GM11168 (cell line): ENCODE measurements around the gene SLC2A4RG.

Experiments used
- in situ Hi-C: fragments of 300-500 bp; cut with MboI; formaldehyde crosslinking; loops from one replicate; pipeline ENCODE4 v1.12.0; 2022; ENCODE audit warnings: low sequenced_read_pairs; ENCODE audit not compliant: unreplicated experiment

SLC2A4RG gene

DNA sequence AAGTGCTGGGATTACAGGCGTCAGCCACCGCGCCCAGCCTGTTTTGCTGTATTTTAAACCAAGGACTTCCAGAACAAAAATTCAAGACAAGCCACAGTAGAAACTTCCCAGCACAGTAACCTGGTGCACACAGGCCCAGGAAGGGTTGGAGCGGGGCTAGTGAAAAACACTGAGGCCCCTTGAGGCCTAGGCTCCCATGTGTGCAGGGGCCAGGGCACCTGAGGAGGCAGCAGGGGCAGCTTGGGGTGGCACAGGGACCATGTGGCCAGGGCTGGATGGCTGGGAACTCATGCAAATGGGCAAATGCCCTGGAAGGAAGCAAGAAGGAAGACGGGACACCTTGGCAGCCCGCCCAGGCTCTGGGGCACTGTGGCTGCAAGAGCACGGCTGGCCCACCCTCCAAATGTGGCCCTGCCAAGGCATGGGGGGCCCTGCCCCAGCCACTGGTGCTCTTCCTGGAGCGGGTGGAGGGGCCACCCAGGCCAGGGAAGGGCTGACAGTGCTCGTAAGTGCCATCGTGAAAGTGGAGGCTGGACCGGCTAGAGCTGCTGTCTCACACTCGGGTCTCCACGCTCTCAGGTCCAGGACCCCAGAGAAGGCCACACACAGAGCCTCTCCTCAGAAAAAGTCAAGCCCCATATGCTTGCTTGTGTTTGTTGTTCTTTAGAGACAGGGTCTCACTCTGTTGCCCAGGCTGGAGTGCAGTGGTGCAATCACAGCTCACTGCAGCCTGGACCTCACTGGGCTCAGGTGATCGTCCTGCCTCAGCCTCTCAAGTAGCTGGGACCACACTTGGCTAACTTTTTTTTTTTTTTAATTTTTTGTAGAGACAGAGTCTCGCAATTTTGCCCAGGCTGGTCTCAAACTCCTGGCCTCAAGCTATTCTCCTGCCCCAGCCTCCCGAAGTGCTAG, 10.3 kb downstream of the SLC2A4RG start:
- in situ Hi-C loops: no loop called here

DNA sequence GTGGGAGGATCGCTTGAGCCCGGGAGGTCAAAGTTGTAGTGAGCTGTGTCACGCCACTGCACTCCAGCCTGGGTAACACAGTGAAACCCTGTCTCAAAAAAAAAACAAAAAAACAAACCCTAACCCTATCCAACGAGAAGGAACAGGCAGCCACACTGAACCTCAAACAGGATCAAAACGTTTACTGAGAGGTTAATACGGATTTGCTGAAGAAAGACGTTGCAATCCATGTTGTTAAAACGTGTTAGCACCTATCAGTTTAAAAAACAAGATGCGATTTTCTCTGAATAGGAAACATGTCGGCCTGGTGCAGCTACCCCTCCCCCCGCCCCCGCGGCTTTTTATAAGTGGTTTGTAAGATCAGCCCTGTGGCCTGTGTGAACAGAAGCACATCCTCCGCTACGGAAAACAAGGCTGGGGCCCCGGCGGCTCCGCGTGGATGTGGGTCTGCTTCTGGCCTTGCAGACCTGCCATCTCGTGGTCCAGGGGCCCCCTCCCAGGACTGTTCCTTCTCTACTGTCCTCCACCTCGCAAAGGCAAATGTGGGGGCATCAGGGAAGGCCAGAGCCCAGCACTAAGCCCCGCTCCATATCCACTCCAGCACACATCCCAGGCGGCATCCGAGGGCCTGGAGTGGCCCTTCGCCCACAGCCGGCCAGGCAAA, 11.4 kb downstream of the SLC2A4RG start:
- in situ Hi-C loops: no loop called here

DNA sequence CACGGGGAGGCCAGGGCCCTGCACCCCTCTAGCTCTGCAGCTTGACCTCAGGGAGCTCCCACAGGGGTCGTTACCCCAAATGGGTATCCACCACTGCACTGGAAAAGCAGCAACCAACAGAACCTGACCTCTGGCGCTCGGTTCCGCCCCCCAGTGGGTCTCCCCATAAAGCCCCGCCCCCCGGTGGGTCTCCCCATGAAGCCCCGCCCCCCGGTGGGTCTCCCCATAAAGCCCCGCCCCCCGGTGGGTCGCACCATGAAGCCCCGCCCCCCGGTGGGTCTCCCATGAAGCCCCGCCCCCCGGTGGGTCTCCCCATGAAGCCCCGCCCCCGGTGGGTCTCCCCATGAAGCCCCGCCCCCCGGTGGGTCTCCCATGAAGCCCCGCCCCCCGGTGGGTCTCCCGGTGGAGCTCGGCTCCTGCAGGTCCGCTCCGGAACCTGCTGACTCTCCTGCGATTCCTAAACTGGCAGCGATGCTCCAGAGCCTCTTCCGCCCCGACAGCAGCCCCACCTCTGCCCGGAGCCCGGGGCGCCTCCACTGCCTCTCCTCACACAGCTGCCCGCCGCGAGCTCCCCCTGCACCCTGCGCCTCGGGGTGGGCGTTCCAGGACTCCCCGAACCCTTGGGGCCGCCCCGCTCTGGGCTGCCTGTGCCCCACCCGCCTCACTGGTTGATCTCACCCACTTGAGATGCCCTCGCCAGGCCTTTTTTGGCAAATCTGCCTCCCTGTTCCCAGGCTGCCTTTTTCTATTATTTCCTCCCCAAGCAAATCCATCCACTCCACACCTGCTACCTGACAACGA, 12.1 kb downstream of the SLC2A4RG start:
- in situ Hi-C loops: no loop called here

DNA sequence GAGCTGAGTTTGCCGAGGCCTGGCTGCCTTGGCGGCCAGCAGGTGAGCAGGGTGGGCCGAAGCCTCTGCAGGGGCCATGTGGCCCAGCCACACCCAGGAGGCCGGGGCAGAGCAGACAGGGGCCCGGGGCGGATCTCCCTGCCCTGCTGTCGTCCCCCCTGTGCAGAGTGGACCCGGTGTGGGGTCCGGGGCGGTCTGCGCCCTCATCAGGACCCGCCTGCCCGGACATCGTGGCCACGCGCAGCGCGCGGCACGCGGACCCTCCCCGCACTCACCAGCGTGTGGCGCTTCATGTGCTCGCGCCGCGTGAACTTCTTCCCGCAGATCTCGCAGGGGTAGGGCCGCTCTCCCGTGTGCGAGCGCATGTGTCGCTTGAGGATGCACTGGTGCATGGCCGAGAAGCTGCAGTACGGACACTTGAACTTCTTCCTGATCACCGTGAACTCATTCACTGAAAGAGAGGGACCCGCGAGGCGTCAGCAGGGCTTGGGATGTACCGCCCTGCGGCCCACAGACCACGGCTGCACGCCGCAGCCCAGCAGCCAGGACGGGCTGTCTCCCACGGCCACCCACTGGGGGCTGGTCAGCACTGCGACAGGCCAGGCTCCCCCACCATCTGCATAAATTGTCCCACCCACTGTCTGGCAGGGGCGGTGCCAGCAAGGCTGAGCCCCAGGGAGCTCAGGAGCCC, 13.0 kb downstream of the SLC2A4RG start:
- in situ Hi-C loops: no loop called here

DNA sequence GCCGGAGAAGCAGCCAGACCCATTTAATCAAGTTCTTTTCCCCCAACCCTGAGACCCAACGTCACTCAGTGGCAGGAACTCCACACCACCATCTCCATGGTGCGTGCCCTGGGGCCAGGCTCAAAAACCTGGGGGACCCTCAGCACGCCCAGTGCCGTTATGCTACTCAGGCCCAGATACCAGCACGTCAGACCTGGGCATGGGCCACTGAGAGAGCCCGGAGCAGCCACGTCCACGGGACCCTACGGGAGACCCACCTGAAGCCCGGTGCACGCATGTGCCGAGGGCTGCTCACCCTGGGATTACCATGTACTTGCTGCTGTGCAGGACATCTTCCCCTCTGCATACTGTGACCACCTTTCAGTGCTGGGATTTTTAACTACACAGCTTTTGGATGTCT, 13.8 kb downstream of the SLC2A4RG start:
- in situ Hi-C loops: no loop called here

DNA sequence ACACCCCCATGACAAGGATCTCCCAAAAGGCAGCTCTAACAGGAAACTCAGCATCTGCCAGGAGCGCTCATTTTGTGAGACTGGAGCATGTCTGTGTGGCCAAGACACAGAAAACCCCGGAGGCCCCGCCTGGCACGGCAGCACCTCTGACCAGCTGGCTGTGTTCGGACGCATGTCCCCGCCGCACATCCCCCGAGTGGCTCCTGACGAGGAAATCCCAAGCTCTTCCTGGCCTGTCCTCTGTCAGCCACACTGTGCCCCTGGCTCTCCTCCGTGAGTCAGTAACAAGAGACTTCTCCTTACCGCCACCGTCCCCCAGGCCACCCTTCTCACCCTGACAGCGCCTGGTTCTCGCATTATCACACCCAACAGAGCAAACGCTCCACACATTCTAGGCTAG, 14.4 kb downstream of the SLC2A4RG start:
- in situ Hi-C loops: no loop called here

DNA sequence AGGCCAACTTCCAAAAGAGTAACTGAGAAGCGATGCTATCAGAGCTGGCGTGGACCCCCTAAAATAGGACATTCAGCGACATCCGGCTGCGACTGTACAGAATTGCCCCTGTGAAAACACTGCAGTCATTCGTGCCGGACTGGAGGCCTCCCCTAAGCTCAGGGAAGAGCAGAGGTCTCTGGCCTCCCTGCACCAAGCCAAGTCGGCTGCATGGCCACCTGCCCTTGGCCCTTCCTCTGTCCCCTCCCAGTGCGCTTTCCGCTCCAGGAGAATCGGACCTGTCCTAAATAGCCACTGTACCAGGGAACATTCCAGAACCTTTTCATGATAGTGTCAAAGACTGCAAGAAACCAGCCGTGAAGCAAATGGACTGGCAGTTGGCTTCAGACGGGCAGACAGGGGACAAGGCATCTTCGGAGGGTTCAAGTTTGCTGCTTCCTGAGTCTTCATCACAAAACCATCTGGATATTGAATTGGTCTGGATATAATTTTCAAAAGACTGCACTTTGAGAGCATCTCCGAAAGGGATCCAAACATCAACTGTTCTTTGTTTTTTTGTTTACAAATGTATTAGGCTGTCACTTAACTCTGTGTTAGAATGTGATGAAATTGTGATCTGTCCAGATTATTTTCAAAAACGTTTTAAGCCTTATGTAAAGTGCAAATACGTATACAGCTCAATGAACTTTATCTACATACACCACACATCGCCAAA, 16.5 kb downstream of the SLC2A4RG start:
- in situ Hi-C loops: no loop called here

DNA sequence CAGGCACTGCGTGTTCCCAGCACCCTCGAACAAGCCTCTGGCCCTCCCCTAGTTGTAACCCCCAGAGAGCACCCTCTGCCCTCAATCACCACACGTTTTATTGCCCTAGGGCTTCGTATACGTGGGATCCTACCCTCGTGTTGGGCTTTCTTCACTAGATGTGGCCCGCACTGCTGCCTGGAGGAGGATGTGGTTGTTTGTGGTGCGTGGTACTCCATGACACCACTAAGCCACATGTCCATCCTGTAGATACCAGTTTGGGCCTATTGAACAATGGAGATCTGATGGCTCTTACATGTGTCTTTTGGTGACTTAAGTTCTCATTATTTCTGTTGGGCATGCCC, 17.0 kb downstream of the SLC2A4RG start:
- in situ Hi-C loops: no loop called here

DNA sequence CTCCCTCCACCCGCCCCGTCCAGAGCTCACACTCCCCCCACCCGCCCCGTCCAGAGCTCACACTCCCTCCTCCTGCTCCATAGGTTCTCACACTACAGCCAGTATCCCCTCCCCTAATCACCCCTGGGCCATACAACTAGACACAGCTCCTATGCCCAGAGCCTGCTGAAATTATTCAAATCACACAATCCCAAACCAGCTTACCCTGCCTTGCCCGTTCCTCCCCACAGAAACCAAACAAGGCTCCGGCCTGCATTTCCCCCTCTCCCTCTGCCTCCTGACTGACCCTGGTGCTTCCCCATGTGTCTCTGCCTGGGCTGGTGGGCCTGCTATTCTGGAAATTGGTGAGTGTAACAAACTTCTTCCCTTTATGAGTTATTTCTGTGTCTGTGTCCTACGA, 18.6 kb downstream of the SLC2A4RG start:
- in situ Hi-C loops: no loop called here

DNA sequence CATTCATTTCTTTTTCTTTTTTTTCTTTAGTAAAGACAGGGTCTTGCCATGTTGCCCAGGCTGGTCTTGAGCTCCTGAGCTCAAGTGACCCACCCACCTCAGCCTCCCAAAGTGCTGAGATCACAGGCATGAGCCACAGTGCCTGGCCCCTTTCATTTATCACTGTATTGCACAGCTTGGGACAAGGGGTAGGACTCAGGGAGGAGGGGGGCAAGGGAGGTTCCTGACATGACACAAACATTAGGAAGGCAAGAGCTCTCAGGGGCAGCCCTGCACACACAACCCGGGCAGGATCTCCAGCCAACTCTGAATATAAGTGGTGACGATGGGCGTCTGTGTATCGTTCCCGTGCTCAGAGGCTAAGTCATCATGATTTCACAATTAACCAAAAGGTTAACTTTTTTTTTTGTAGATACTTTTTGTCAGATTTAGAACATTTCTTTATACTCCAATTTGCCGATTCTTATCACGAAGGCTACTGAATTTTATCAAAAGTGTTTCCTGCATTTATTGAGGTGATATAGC, 19.9 kb downstream of the SLC2A4RG start:
- in situ Hi-C loops: no loop called here

DNA sequence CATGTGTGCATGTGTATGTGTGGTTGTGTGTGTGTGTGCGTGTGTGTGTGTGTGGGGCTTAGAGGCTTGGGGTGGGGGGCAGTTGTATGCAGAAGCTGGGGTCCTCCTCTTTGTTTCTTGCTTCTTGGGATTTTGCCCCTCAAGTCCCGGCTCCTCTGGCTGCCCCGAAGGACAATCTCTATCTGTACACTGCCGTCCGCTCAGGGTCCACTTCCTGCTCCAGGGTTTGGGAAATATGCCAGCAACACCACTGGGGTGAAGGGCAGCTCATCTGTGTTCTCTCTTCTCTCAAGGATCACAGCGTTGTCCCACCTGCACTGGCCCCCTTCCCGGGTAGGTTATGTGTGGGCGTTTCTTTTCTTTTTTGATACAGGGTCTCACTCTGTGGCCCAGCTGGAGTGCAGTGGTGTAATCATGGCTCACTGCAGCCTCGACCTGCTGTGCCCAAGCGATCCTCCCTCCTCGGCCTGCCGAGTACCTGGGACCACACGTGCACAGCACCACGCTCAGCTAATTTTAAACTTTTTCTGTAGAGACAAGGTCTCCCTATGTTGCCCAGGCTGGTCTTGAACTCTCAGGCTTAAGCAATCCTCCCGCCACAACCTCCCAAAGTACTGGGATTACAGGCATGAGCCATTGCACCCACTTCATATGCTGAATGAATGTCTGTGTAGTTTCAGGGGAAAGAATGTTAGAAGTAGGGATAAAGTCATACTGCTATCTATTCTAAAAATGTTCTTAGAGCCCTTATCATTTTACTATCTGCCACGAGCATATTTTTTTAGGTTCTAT, 25.7 kb downstream of the SLC2A4RG start:
- in situ Hi-C loops: no loop called here

DNA sequence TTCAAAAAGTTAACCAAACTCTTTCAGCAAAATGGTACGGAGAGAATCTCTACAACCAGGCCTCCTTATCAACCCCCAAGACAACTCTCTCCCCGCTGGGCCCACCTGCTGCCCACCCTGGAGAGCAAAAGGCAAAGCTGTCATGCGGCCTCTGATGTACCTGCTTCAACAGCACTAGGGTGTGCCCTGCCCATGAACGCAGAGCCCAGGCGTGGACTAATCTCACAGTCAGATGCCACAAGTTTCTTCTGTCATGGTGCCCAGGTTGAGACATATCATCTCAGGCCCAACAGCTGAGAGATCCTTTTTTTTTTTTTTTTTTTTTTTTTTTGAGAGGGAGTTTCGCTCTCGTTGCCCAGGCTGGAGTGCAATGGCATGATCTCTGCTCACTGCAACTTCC, 26.3 kb downstream of the SLC2A4RG start:
- in situ Hi-C loops: no loop called here

DNA sequence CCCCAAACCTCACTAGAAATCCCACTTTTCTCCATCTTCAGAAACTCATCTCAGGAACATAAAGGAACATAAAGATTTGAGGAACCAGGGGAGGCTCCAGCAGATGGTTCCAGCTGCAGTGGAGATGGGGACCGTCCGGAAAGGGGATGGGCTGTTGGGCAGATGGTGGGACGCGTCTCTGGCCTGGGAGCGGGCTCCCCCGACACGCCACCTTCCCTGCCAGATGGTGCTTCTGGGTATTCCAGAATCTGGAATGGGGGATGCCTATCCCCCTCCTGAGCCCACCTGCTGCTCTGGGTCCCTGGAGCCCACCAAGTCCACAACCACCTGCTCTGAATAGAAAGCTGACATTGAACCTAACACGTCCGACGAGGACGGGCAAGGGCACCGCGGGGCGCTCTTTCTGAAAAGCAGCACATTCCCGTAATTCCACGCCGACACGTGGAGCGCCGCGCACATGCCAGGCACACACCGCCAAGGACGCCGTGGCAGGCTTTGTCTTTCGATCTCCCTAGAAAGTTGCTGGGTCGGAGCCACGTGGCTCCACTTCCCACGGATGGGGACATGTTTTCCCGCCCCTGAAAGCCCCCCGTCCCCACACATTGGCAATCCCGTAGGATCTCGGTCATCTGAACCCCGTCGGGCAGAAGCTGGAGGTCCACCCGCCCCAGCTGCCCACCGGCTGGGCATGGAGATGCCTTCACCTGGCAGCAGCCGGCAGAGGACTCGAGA, 27.3 kb downstream of the SLC2A4RG start:
- in situ Hi-C loops: no loop called here

DNA sequence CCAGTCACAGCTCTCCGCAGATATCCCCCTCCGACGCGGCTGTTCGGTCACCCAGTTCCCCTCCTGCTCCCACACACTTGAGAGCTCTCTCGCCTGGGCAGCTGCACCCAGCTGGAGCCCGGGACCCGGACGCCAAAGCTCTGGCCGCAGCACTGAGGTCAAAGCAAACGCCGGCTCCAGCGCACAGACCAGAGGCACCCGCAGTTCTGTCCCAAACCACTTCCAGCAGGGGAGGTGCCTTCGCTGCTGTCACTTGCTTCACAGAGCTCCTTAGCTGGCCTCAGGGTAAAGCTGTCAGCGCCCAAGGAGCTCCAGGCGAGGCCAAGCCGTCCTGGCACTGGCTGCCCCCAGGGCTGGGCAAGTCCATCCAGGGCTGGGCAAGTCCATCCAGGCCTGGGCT, 27.9 kb downstream of the SLC2A4RG start:
- in situ Hi-C loops: no loop called here

DNA sequence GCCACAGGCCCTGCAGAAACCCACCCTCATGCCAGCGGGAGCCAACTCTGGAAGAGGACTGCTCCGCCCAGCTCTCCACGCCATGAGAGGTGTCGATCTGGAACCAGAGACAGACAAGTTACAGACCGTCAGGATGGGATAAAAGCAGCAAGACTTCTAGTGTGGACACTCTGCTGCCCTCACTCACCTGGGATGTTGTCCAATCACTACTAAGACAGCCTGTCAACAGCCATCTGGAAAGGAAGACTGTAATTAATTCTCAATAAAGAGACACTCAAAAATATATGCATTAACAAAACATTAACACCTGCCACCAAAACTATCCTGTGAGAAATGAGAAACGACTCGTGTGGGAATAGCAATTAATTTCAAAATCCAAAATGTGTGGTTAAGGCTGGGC, 28.3 kb downstream of the SLC2A4RG start:
- in situ Hi-C loops: no loop called here

DNA sequence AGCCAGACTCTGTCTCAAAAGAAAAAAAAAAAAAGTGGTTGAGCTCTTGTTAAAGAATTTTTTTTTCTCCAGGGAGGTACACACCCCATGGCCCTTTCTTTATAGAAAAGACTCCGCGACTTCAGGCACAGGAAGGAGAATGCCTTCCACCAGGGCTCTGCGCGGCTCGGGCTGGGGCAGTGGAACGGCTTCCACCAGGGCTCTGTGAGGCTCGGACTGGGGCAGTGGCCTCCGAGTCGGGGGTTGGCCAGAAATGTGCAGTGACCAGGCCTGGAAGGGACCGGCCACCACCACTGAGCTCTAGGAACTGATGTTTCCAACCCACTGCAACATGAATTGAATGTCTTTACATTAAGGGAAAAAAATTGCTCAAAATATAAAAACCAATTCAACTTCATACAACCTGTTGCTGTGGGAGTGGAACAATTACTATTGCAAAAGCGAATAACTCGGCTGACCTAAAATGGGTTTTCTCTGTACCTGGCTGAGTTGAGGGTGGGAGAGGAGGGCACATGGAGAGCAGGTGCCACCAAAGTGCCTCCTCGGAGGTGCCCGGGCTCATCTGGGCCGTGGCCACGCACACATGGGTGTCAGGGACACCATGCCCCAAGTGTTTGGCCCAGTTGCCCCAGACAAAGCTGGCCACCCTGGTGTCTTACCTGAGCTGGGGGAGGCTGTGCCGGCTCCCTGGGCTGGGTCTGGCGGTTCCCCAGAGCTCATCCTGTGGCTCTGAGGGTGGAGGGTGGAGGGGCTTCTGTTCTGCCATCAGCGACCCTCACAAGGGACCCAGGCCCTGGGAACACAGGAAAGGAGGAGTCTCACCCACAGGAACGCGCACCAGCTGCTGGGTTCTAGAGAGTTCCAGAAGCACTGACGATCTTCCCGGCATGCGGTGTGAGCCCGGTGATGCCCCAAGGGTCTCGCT, 29.3 kb downstream of the SLC2A4RG start:
- in situ Hi-C loops: no loop called here

DNA sequence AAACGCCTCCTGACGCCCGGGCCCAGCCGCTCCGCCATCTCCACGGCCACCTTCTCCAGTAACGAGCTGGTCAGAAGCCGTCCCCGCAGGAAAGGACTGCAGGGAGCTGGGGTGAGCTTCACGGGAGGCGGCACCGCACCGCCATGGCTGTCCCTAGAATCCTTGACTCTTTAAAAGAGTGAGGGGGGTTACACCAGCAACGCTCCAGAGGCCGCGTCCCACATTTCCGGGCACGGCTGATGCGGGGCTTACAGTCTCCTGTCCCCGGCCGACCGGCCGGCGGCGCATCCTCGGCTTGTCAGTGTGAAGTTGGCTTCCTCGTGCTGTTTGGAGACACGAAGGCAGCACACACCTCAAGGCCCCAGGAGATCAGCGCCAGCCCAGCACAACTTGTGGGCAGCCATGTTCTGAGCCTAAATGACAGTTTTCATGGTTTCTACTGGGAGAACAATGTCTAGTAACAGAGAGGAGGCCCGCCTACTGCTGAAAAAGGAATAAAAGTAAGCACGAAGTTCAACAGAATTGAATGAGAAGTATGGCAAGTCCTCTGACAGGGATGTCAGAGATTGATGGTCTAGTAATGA, 30.4 kb downstream of the SLC2A4RG start:
- in situ Hi-C loops: no loop called here
